Keratinocyte (primary cell): ENCODE measurements around the gene ZNF689. TPM values are rescaled to one million over a fixed set of nuclear protein-coding genes. Genes with fewer than 3 reads are reported as not detected.
A peak's percentile ranks its signal among the peaks of the same experiment; 100 is the strongest.
"Not testable (repeated sequence)": the region's sequence is repeated elsewhere in the genome, so short reads cannot be mapped to it uniquely, and the experiment has no call there.

Source experiments
- DNase-seq: peaks from one replicate; pipeline ENCODE4 v3.0.0-alpha.2; 2011; ENCODE audit warnings: low read depth, missing footprints, low spot score
- FAIRE-seq: peaks from 2 replicates; lab custom pipeline; 2011; peaks lifted over from hg19 to GRCh38; lab: Jason Lieb, UNC
- H2AFZ ChIP-seq: 2 replicates; pipeline ENCODE4 v1.6.0; 2012; ENCODE audit warnings: low read length, control low read depth, inconsistent platforms; ENCODE audit not compliant: control insufficient read depth
- H3K27ac ChIP-seq: 2 replicates; pipeline ENCODE4 v1.5.1; 2011; ENCODE audit warnings: low read length; ENCODE audit not compliant: control insufficient read depth, insufficient read depth
- H3K27me3 ChIP-seq: 3 replicates; pipeline ENCODE4 v1.6.0; 2011; ENCODE audit warnings: low read length; ENCODE audit not compliant: control insufficient read depth, insufficient read depth; ENCODE audit errors: extremely low read depth
- H3K36me3 ChIP-seq, 2 experiments: 2 replicates in 1 of 2; 3 replicates in 1 of 2; pipeline ENCODE4 v1.5.1; 2011; ENCODE audit warnings: low read length in 2 of 2, mild to moderate bottlenecking in 1 of 2; ENCODE audit not compliant: control insufficient read depth in 2 of 2, insufficient read depth in 2 of 2; ENCODE audit errors: extremely low read depth in 1 of 2
- H3K4me1 ChIP-seq: 3 replicates; pipeline ENCODE4 v1.5.1; 2011; ENCODE audit warnings: low read length; ENCODE audit not compliant: control insufficient read depth, insufficient read depth; ENCODE audit errors: extremely low read depth
- H3K4me2 ChIP-seq: 3 replicates; pipeline ENCODE4 v1.6.0; 2011; ENCODE audit warnings: low read depth, low read length; ENCODE audit not compliant: control insufficient read depth, insufficient read depth; ENCODE audit errors: extremely low read depth
- H3K4me3 ChIP-seq, 3 experiments: fragments of 200-600 bp in 1 of 3; sonication (generic) in 1 of 3; 2 replicates in 2 of 3; 3 replicates in 1 of 3; pipeline ENCODE4 v1.5.1; 2011 to 2016; ENCODE audit warnings: low read length in 3 of 3, mild to moderate bottlenecking in 3 of 3, control low read depth in 2 of 3, inconsistent platforms in 1 of 3, low read depth in 1 of 3, mixed read lengths in 1 of 3, mixed run types in 1 of 3, moderate library complexity in 1 of 3; ENCODE audit not compliant: control insufficient read depth in 2 of 3, insufficient read depth in 2 of 3; ENCODE audit errors: extremely low read depth in 1 of 3
- H3K79me2 ChIP-seq: 2 replicates; pipeline ENCODE4 v1.6.0; 2012; ENCODE audit warnings: low read length; ENCODE audit not compliant: control insufficient read depth, insufficient read depth
- H3K9ac ChIP-seq: 3 replicates; pipeline ENCODE4 v1.6.0; 2011; ENCODE audit warnings: low read length; ENCODE audit not compliant: control insufficient read depth, insufficient read depth; ENCODE audit errors: extremely low read depth
- H3K9me1 ChIP-seq: 3 replicates; pipeline ENCODE4 v1.6.0; 2011; ENCODE audit warnings: low read length; ENCODE audit not compliant: control insufficient read depth, insufficient read depth; ENCODE audit errors: extremely low read depth
- H3K9me3 ChIP-seq: 2 replicates; pipeline ENCODE4 v1.5.1; 2012; ENCODE audit warnings: low read depth, low read length; ENCODE audit not compliant: control insufficient read depth
- H4K20me1 ChIP-seq: 3 replicates; pipeline ENCODE4 v1.6.0; 2011; ENCODE audit warnings: low read length; ENCODE audit not compliant: control insufficient read depth, insufficient read depth; ENCODE audit errors: extremely low read depth
- EZH2 ChIP-seq: IDR thresholded peaks from one replicate; pipeline ENCODE4 v1.6.1; 2012; ENCODE audit warnings: inconsistent platforms, mild to moderate bottlenecking, low read length, moderate library complexity
- dilution Hi-C: fragments of 300-500 bp; cut with MboI; formaldehyde crosslinking; loops from one replicate; pipeline ENCODE4 v1.7.0; 2020; ENCODE audit warnings: low sequenced_read_pairs; ENCODE audit not compliant: extremely low pct_ligation_motif_present
- polyA plus RNA-seq, 5 experiments: library from polyadenylated mRNA; depleted of rRNA in 3 of 5; stranded (reverse) in 3 of 5; stranded (forward) in 1 of 5; unstranded in 1 of 5; fragments of >200 nt; gene quantifications; 1 replicate in 1 of 5; 2 replicates in 3 of 5; 3 replicates in 1 of 5; pipeline versions ENCODE4 v1.2.1 to v1.2.3, GENCODE V29; 2011 to 2012; ENCODE audit warnings: missing spikeins in 2 of 5, low read depth in 1 of 5, low replicate concordance in 1 of 5
- TF ChIP-seq, protein P1 (sequence below), 3 experiments: IDR thresholded peaks in 1 of 3; conservative IDR thresholded peaks in 1 of 3; optimal IDR thresholded peaks in 1 of 3; 2 replicates in 2 of 3; 3 replicates in 1 of 3; pipeline versions ENCODE3 to v1.5.1; 2011; ENCODE audit warnings: low read length in 3 of 3, mild to moderate bottlenecking in 3 of 3, moderate library complexity in 2 of 3, control low read depth in 1 of 3, inconsistent platforms in 1 of 3; ENCODE audit not compliant: insufficient read depth in 2 of 3; ENCODE audit errors: extremely low read depth in 1 of 3

The ZNF689 gene
- polyA plus RNA-seq, 1 donor (not counting 4 experiments of a cell fraction or from before 2014, with no cell fraction given), result 3.3 TPM

- FAIRE-seq, result no peak
- Histone ChIP-seq H2AFZ (no peak overlapping the region), H3K9ac (no peak overlapping the region), H3K4me3 (no peak overlapping the region), H3K9me1 (no peaks in the 10 kb centered on the region), H3K4me1 (peaks cover 4% of the 10 kb centered on the region), H3K27me3 (no peaks in the 10 kb centered on the region), H3K9me3 (no peaks in the 10 kb centered on the region), H4K20me1 (no peaks in the 10 kb centered on the region), H3K4me2 (no peak overlapping the region), H3K36me3 (no peaks in the 10 kb centered on the region), H3K27ac (no peak overlapping the region), H3K79me2 (peaks cover 10% of the 10 kb centered on the region)
- DNase-seq, result no peak
- TF ChIP-seq, protein P1, sequence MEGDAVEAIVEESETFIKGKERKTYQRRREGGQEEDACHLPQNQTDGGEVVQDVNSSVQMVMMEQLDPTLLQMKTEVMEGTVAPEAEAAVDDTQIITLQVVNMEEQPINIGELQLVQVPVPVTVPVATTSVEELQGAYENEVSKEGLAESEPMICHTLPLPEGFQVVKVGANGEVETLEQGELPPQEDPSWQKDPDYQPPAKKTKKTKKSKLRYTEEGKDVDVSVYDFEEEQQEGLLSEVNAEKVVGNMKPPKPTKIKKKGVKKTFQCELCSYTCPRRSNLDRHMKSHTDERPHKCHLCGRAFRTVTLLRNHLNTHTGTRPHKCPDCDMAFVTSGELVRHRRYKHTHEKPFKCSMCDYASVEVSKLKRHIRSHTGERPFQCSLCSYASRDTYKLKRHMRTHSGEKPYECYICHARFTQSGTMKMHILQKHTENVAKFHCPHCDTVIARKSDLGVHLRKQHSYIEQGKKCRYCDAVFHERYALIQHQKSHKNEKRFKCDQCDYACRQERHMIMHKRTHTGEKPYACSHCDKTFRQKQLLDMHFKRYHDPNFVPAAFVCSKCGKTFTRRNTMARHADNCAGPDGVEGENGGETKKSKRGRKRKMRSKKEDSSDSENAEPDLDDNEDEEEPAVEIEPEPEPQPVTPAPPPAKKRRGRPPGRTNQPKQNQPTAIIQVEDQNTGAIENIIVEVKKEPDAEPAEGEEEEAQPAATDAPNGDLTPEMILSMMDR (optimal IDR thresholded peaks at IDR 0.05 in 1 of 3, IDR thresholded peaks at IDR 0.05 in 1 of 3, conservative IDR thresholded peaks at IDR 0.05 in 1 of 3; ENCODE audit: extremely low read depth in 1 of 3, insufficient read depth in 2 of 3, low read length in 3 of 3), result no peak
- no peak for TF ChIP-seq EZH2
- dilution Hi-C loops, result no loop called here
These were observed 26.4 kb upstream of the ZNF689 start for GRCh38 chr16:30636599-30636998.

DNA sequence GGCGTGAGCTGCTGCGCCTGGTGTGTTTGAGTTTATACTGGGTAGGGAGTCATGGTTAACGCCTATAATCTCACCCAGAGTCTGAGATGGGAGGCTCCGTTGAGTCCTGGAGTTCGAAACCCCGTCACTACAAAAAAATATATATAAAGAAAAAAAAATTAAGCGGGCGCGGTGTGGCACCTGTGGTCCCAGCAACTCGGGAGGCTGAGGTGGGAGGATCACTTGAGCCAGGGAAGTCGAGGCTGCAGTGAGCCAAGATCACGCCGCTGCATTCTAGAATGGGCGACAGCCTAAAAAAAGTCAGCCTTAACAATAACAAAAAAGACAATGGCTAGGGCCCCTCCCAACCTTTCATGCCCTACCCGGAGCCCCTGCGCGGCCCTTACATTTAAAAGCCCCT lies 23.3 kb upstream of the ZNF689 start:
- Histone ChIP-seq H3K27me3 (no peaks in the 10 kb centered on the region), H3K36me3 (no peaks in the 10 kb centered on the region), H3K4me1 (peaks cover 4% of the 10 kb centered on the region), H3K9me3 (no peaks in the 10 kb centered on the region), H3K79me2 (peaks cover 10% of the 10 kb centered on the region), H4K20me1 (no peaks in the 10 kb centered on the region), H3K9ac (peak overlapping the region; percentile 98), H3K9me1 (no peaks in the 10 kb centered on the region), H3K4me2 (peak overlapping the region; percentile 94), H2AFZ (no peak overlapping the region), H3K27ac (peak overlapping the region; percentile 97), H3K4me3 (peak overlapping the region; percentile 79 to 91 (median 90))
- dilution Hi-C loops, result no loop called here
- no peak for FAIRE-seq
- TF ChIP-seq, protein P1 (optimal IDR thresholded peaks at IDR 0.05 in 1 of 3, IDR thresholded peaks at IDR 0.05 in 1 of 3, conservative IDR thresholded peaks at IDR 0.05 in 1 of 3; ENCODE audit: extremely low read depth in 1 of 3, insufficient read depth in 2 of 3, low read length in 3 of 3), result no peak
- TF ChIP-seq EZH2, result no peak
- no peak for DNase-seq

GRCh38 chr16:30632454-30632853 lies 22.3 kb upstream of the ZNF689 start:
- H3K4me1 ChIP-seq, H3K27ac ChIP-seq, FAIRE-seq, H2AFZ ChIP-seq, H4K20me1 ChIP-seq, H3K9me1 ChIP-seq, H3K9ac ChIP-seq, H3K4me3 ChIP-seq, dilution Hi-C loops, H3K4me2 ChIP-seq, DNase-seq, H3K9me3 ChIP-seq, H3K27me3 ChIP-seq, H3K36me3 ChIP-seq: not testable (repeated sequence)
- peaks cover 10% of the 10 kb centered on the region for H3K79me2 ChIP-seq
